Cardiac muscle cell (in vitro differentiated cells and primary cell): Measurements from ENCODE around the gene ORAI3. TPM values are rescaled to one million over a fixed set of nuclear protein-coding genes. Genes with fewer than 3 reads are reported as not detected.

ENCODE experiments used
- DNase-seq, 2 donors: peaks; one replicate each; pipeline versions ENCODE4 v3.0.0 to v3.0.0-alpha.2; 2010 to 2017; ENCODE audit warnings: low read depth in 1 of 2, low spot score in 1 of 2
- H3K27ac ChIP-seq: fragments of 200-600 bp; sonication (generic); 2 replicates; pipeline ENCODE4 v1.5.1; 2016
- H3K27me3 ChIP-seq: fragments of 200-600 bp; sonication (generic); 2 replicates; pipeline ENCODE4 v1.6.0; 2016; ENCODE audit warnings: control low read depth
- H3K36me3 ChIP-seq: fragments of 200-600 bp; sonication (generic); 2 replicates; pipeline ENCODE4 v1.5.1; 2016; ENCODE audit warnings: control low read depth
- H3K4me1 ChIP-seq: fragments of 200-600 bp; sonication (generic); 2 replicates; pipeline ENCODE4 v1.8.1; 2017; ENCODE audit warnings: low read depth, mild to moderate bottlenecking, mixed run types
- H3K4me3 ChIP-seq: fragments of 200-600 bp; sonication (generic); 2 replicates; pipeline ENCODE4 v1.5.1; 2016; ENCODE audit warnings: mild to moderate bottlenecking
- H3K9me3 ChIP-seq: fragments of 200-600 bp; sonication (generic); 2 replicates; pipeline ENCODE4 v1.5.1; 2017; ENCODE audit warnings: low read depth, mild to moderate bottlenecking, control low read depth
- CTCF ChIP-seq: IDR thresholded peaks from 2 replicates; pipeline ENCODE4 v1.5.1; 2012; ENCODE audit warnings: low read depth, mild to moderate bottlenecking, low read length
- polyA plus RNA-seq: library from polyadenylated mRNA; unstranded; fragments of >200 nt; fragmentation: Nextera tagmentation; extraction: Ambion mirVana; gene quantifications from 2 replicates; pipeline ENCODE4 v1.2.1, GENCODE V29; 2016
- total RNA-seq: library from RNA; depleted of rRNA; stranded (reverse); fragments of >200 nt; gene quantifications from 2 replicates; pipeline ENCODE4 v1.2.3, GENCODE V29; 2016

The ORAI3 gene
- total and polyA plus RNA-seq, 2 experiments from 2014 or later = 88.5 to 101 TPM

DNA sequence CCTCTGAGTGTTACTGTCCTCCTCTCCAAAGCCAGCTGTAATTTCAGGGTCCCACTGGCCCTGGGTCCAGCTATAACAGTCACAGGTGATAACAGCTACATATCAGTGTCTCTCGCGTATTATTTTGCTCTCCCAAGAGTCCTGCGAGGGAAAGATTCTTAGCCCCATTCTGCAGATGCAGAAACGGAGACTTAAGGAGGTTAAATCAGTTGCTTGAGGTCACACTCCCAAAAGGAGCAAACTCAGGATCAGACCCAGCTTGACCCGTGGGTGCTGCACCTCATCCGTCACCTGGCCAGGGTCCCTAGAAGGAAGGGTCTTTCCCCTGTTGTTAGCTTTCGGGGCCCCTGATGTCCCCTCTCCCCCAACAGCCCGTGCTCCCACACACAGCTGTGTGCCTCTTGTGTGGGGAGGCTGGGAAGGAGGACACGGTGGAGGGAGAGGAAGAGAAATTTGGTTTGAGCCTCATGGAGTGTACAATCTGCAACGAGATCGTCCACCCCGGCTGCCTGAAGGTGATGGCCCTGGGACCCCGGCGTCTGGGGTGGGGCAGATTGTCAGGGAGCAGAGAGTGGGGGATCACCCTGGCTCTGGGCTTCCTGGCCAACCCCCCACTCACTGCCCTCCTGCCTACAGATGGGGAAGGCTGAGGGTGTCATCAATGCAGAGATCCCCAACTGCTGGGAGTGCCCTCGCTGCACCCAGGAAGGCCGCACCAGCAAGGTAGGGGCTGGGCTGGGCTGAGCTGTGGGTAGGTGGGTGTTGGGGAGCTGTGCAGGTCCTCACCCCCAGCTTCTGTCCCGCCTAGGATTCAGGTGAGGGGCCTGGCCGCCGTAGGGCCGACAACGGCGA lies 21.7 kb upstream of the ORAI3 start:
- Histone ChIP-seq H3K9me3 (no peaks in the 10 kb centered on the region), H3K4me3 (no peak overlapping the region), H3K4me1 (peaks cover 18% of the 10 kb centered on the region), H3K36me3 (peaks cover 12% of the 10 kb centered on the region), H3K27me3 (no peaks in the 10 kb centered on the region), H3K27ac (peak overlapping the region; percentile 66)
- no peak for TF ChIP-seq CTCF
- no peak for DNase-seq

DNA sequence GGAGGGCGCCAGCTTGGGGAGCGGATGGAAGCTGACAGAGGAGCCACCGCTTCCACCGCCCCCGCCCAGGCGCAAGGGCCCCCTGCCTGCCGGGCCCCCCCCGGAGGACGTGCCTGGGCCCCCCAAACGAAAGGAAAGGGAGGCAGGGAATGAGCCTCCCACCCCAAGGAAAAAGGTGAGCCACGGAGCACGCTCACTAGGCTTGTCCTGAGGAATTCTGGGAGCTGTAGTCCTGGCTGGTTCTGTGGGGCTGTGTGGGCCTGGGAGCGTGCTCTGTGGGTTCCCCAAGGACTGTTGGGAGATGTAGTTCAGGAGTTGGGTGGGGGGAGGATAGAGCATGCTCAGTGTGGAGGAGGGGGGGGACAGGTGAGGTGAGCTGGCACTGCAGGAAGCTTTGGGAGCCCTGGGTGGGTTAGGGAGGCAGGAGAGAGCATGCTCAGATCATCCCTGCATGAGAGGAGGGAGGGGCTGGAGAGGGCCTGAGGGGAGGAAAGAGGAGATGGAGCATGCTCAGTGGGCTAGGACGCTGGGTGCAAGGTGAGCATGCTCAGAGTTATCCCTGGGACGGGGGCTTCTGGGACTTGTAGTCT lies 21.0 kb upstream of the ORAI3 start:
- Histone ChIP-seq H3K4me3 (no peak overlapping the region), H3K4me1 (peaks cover 18% of the 10 kb centered on the region), H3K36me3 (peaks cover 15% of the 10 kb centered on the region), H3K27ac (peak overlapping the region; percentile 66), H3K27me3 (no peaks in the 10 kb centered on the region), H3K9me3 (no peaks in the 10 kb centered on the region)
- DNase-seq = peak; percentile 40 to 84
- TF ChIP-seq CTCF = no peak

- Histone ChIP-seq H3K9me3 (no peaks in the 10 kb centered on the region), H3K27ac (no peak overlapping the region), H3K27me3 (no peaks in the 10 kb centered on the region), H3K4me1 (peaks cover 18% of the 10 kb centered on the region), H3K36me3 (peaks cover 15% of the 10 kb centered on the region), H3K4me3 (no peak overlapping the region)
- no peak for TF ChIP-seq CTCF
- DNase-seq = no peak
Measured at GRCh38 chr16:30928390-30928789, 20.5 kb upstream of the ORAI3 start.

DNA sequence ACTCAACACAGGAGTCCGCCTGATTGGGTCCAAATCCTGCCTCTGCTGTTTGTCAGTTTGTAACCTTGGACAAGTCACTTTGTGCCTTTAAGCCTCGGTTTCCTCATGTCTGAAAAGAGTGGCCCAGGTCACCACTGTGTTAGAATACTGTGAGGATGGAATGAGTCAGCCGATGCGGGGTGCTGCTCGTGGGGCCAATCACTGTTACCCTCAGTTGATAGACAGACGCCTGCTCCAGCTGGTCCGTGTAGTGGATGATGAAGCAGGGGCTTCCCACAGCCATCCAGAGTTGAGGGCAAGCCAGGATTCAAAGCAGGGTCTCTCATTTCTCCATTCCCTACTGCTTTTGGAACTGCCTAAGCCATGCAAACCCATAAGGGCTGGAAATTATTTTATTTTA lies 19.7 kb upstream of the ORAI3 start:
- no peak for TF ChIP-seq CTCF
- Histone ChIP-seq H3K9me3 (no peaks in the 10 kb centered on the region), H3K27me3 (no peaks in the 10 kb centered on the region), H3K4me1 (peaks cover 18% of the 10 kb centered on the region), H3K27ac (no peak overlapping the region), H3K36me3 (peaks cover 15% of the 10 kb centered on the region), H3K4me3 (no peak overlapping the region)
- DNase-seq = no peak

DNA sequence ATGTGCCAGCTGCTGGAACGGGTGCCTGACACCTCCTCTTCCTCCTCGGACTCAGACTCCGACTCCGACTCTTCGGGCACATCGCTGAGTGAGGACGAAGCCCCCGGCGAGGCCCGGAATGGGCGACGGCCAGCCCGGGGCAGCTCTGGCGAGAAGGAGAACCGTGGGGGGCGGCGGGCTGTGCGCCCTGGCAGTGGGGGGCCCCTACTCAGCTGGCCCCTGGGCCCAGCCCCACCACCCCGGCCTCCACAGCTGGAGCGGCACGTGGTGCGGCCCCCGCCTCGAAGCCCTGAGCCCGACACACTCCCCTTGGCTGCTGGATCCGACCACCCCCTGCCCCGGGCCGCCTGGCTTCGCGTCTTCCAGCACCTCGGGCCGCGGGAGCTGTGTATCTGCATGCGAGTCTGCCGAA lies 18.7 kb upstream of the ORAI3 start:
- H3K4me3 ChIP-seq = no peak overlapping the region
- no peaks in the 10 kb centered on the region for H3K9me3 ChIP-seq
- H3K27me3 ChIP-seq = no peaks in the 10 kb centered on the region
- DNase-seq = no peak
- H3K27ac ChIP-seq = peak overlapping the region; percentile 88
- peaks cover 18% of the 10 kb centered on the region for H3K4me1 ChIP-seq
- TF ChIP-seq CTCF = no peak
- peaks cover 15% of the 10 kb centered on the region for H3K36me3 ChIP-seq
